ENCODE results near the gene TRMT6.

The TRMT6 gene

DNA sequence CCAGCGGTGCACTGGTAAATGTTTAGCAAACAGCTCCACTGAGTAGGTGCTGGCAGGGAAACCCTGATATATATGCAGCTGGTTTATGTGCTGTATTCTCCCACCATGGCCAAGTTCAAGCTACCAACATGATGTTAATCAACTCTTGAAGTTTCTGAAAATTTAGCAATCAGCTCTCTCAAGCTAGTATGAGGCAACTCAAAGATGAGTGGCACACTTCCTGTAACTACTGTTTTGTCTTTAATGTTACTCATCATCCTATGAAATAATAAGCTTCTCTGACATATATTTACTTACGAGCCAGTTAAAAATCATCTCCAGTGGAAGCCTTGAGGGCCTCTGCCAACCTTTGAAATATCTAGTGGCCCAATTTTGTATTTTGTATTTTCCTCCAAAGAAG lies 54.7 kb downstream of the TRMT6 start:
- DNase-seq (ENCODE audit: low read depth) = no peak

- DNase-seq (ENCODE audit: low read depth) = no peak
These were observed 56.7 kb downstream of the TRMT6 start for GRCh38 chr20:5893621-5894020.

GRCh38 chr20:5893052-5893451 lies 57.3 kb downstream of the TRMT6 start:
- DNase-seq (ENCODE audit: low read depth) = no peak

DNA sequence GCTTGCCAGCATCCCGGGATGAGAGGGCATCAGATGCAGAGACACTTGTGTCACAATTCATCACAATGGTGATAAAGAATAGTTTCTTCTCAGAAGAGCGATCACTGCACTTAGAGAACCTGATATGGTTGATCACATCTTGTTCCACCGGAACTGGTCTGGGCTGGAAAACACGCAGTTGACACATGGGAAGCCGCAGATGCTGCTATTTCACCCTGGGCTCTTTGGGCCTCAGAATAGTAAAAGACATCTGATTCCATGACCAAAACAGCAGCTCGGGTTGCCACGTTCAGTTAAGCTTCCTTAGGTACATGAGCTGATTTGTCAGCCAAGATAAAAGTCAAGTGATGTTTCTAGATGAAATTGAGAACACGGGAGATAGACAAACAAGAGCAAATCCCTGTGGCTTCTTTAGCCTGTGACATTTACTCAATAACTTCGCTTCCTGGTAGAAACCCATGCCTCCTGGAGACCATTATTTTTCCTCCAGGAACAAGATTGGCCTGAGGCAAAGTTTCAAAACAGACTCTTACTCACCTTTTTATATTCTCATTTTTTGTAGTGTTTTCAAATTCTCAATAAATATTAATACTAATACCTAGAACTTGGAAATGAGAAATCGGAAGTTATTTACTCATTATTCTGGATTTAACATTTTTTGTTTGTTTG lies 59.4 kb downstream of the TRMT6 start:
- DNase-seq (ENCODE audit: low read depth) = no peak

DNA sequence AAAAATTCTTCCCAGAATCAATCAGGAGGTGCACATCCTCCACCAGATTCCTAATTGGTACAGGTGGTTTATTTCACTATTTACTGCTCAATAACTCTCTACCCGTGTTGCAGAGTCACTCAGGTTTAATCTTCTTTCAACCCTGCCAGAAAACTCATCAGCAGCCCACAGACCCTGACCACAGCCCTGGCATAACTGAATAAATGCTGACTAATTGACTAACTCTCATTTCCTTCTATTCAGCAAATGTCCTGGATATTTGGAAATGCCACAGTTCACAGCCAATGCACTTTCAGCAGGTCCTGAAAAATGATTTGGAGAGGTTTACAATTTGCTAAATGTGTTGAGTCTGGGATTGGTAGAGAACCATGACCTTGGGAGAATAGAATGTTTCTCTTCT lies 62.3 kb downstream of the TRMT6 start:
- DNase-seq (ENCODE audit: low read depth) = no peak

- DNase-seq (ENCODE audit: low read depth) = no peak
These were observed 62.9 kb downstream of the TRMT6 start for GRCh38 chr20:5887386-5887785.

All from activated T-cell treated with anti-CD3 and anti-CD28 coated beads for 48 hours (primary cell).